Liver (tissue), 9 donors: Measurements from ENCODE around the gene ZNF32. TPM values are rescaled to one million over a fixed set of nuclear protein-coding genes. Genes with fewer than 3 reads are reported as not detected.

Source experiments
- DNase-seq: peaks from one replicate; pipeline ENCODE4 v3.0.0-alpha.2; 2017; ENCODE audit warnings: low spot score
- H3K27ac ChIP-seq, 2 donors: one replicate each; pipeline ENCODE4 v1.7.0; 2013; ENCODE audit warnings: inconsistent platforms in 2 of 2, low read length in 2 of 2, control low read depth in 1 of 2, low read depth in 1 of 2, mild to moderate bottlenecking in 1 of 2
- H3K27me3 ChIP-seq, 4 donors: one replicate each; pipeline versions ENCODE4 v1.6.1 to v1.7.0; 2013; ENCODE audit warnings: low read length in 3 of 4, inconsistent platforms in 1 of 4, mild to moderate bottlenecking in 1 of 4, moderate library complexity in 1 of 4; ENCODE audit not compliant: control insufficient read depth in 4 of 4, insufficient read depth in 4 of 4
- H3K36me3 ChIP-seq, 4 donors: one replicate each; pipeline versions ENCODE4 v1.6.1 to v1.7.0; 2013; ENCODE audit warnings: low read length in 3 of 4, mild to moderate bottlenecking in 3 of 4, low read depth in 1 of 4, moderate library complexity in 1 of 4; ENCODE audit not compliant: control insufficient read depth in 4 of 4, insufficient read depth in 3 of 4
- H3K4me1 ChIP-seq, 4 donors: one replicate each; pipeline versions ENCODE4 v1.6.1 to v1.7.0; 2013; ENCODE audit warnings: low read length in 3 of 4, mild to moderate bottlenecking in 3 of 4, moderate library complexity in 1 of 4; ENCODE audit not compliant: control insufficient read depth in 4 of 4, insufficient read depth in 4 of 4
- H3K4me3 ChIP-seq, 3 donors: one replicate each; pipeline versions ENCODE4 v1.6.1 to v1.7.0; 2013; ENCODE audit warnings: low read length in 3 of 3, control low read depth in 1 of 3, low read depth in 1 of 3, mild to moderate bottlenecking in 1 of 3
- H3K9ac ChIP-seq, 2 donors: one replicate each; pipeline ENCODE4 v1.7.0; 2013; ENCODE audit warnings: low read length in 2 of 2, mild to moderate bottlenecking in 2 of 2, moderate library complexity in 2 of 2, control low read depth in 1 of 2, low read depth in 1 of 2
- H3K9me3 ChIP-seq, 4 donors: one replicate each; pipeline versions ENCODE4 v1.6.1 to v1.7.0; 2013; ENCODE audit warnings: low read length in 3 of 4; ENCODE audit not compliant: control insufficient read depth in 4 of 4
- CTCF ChIP-seq: fragments of 150-350 bp; IDR thresholded peaks from 2 replicates; pipeline ENCODE4 v1.5.1; 2017; ENCODE audit warnings: improper control_type of control experiment, low read depth, low read length; ENCODE audit not compliant: missing input control
- EGR1 ChIP-seq, 2 donors: IDR thresholded peaks; 2 replicates each; pipeline ENCODE4 v1.6.1; 2016 to 2018; ENCODE audit warnings: antibody characterized with exemption in 2 of 2, low read depth in 2 of 2
- FOXA1 ChIP-seq: IDR thresholded peaks from 2 replicates; pipeline ENCODE4 v1.6.1; 2016; ENCODE audit warnings: antibody characterized with exemption
- FOXA2 ChIP-seq: IDR thresholded peaks from 2 replicates; pipeline ENCODE4 v1.6.1; 2016; ENCODE audit warnings: antibody characterized with exemption
- GABPA ChIP-seq, 2 donors: IDR thresholded peaks in 1 of 2; conservative IDR thresholded peaks in 1 of 2; 2 replicates each; pipeline ENCODE4 v1.6.1; 2016; ENCODE audit warnings: antibody characterized with exemption in 2 of 2, mild to moderate bottlenecking in 1 of 2, moderate library complexity in 1 of 2
- HNF4A ChIP-seq, 2 donors: conservative IDR thresholded peaks; 2 replicates each; pipeline ENCODE4 v1.6.1; 2016; ENCODE audit warnings: antibody characterized with exemption in 2 of 2, mild to moderate bottlenecking in 2 of 2
- JUND ChIP-seq, 2 donors: IDR thresholded peaks; 2 replicates each; pipeline ENCODE4 v1.6.1; 2016; ENCODE audit warnings: antibody characterized with exemption in 2 of 2
- MAX ChIP-seq: IDR thresholded peaks from 2 replicates; pipeline ENCODE4 v1.6.1; 2016; ENCODE audit warnings: antibody characterized with exemption
- NR2F2 ChIP-seq: IDR thresholded peaks from 2 replicates; pipeline ENCODE4 v1.6.1; 2016; ENCODE audit warnings: antibody characterized with exemption
- RAD21 ChIP-seq, 2 donors: IDR thresholded peaks; 2 replicates each; pipeline ENCODE4 v1.6.1; 2016; ENCODE audit warnings: antibody characterized with exemption in 2 of 2, mild to moderate bottlenecking in 2 of 2
- REST ChIP-seq: IDR thresholded peaks from 2 replicates; pipeline ENCODE4 v1.6.1; 2016; ENCODE audit warnings: antibody characterized with exemption, mild to moderate bottlenecking
- RXRA ChIP-seq, 2 donors: IDR thresholded peaks; 2 replicates each; pipeline ENCODE4 v1.6.1; 2017 to 2018; ENCODE audit warnings: antibody characterized with exemption in 2 of 2, mild to moderate bottlenecking in 1 of 2
- SP1 ChIP-seq: IDR thresholded peaks from 2 replicates; pipeline ENCODE4 v1.6.1; 2018; ENCODE audit warnings: antibody characterized with exemption, mild to moderate bottlenecking
- TAF1 ChIP-seq: conservative IDR thresholded peaks from 2 replicates; pipeline ENCODE4 v1.6.1; 2016; ENCODE audit warnings: antibody characterized with exemption, mild to moderate bottlenecking
- YY1 ChIP-seq: IDR thresholded peaks from 2 replicates; pipeline ENCODE4 v1.6.1; 2016; ENCODE audit warnings: antibody characterized with exemption, mild to moderate bottlenecking
- WGBS: extraction: QIAGEN DNeasy Blood & Tissue Kit; methylation state at CpG from one replicate; pipeline ENCODE4 v1.1.7; 2013; 5-methylcytosine and 5-hydroxymethylcytosine counted together
- polyA plus RNA-seq, 2 donors: library from polyadenylated mRNA; stranded (reverse) in 1 of 2; unstranded in 1 of 2; fragments of 200-250 nt in 1 of 2; fragments of >200 nt in 1 of 2; fragmentation: Nextera tagmentation in 1 of 2; extraction: Ambion mirVana in 1 of 2; gene quantifications; one replicate each; pipeline versions ENCODE4 v1.2.1 to v1.2.3, GENCODE V29; 2013 to 2015
- total RNA-seq, 2 donors: library from RNA; depleted of rRNA; stranded (reverse); fragments of >200 nt; gene quantifications; one replicate each; pipeline ENCODE4 v1.2.3, GENCODE V29; 2014
- donor health status: healthy.
- donor health status: healthy.
- donor health status: healthy.
- donor health status: healthy.
- donor health status: healthy.

Gene ZNF32
- total and polyA plus RNA-seq, 4 donors = 6.5 to 19.9 (median 12.5) TPM

- Histone ChIP-seq H3K27ac (peak overlapping the region; percentile 69 to 70), H3K27me3 (peaks cover 0 to 5% (median 0%) of the 10 kb centered on the region in 4 donors), H3K9ac (peak overlapping the region; percentile 32 to 62), H3K9me3 (no peaks in the 10 kb centered on the region), H3K4me3 (peak overlapping the region; percentile 45 to 79 (median 64)), H3K4me1 (peaks cover 2 to 14% (median 7%) of the 10 kb centered on the region in 4 donors), H3K36me3 (no peaks in the 10 kb centered on the region)
- DNase-seq = peak; percentile 86
- TF ChIP-seq JUND (IDR thresholded peaks at IDR 0.05) (no peak), NR2F2 (no peak), RXRA (IDR thresholded peaks at IDR 0.05) (no peak), FOXA2 (no peak), CTCF (peak; percentile 76), YY1 (no peak), SP1 (no peak), REST (no peak), EGR1 (IDR thresholded peaks at IDR 0.05; ENCODE audit: low read depth in 2 of 2) (no peak), FOXA1 (no peak), MAX (no peak), RAD21 (IDR thresholded peaks at IDR 0.05) (peak; percentile 74 to 79), GABPA (IDR thresholded peaks at IDR 0.05 in 1 of 2, conservative IDR thresholded peaks at IDR 0.05 in 1 of 2) (no peak)
- 3% methylated on average over 65 of the region's 65 CpGs for WGBS
These were observed 41.5 kb upstream of the ZNF32 start for GRCh38 chr10:43689955-43690771.

GRCh38 chr10:43689618-43689954, 40.9 kb upstream of the ZNF32 start:
- TF ChIP-seq HNF4A (conservative IDR thresholded peaks at IDR 0.05) (no peak), TAF1 (no peak), FOXA1 (no peak), SP1 (no peak), JUND (IDR thresholded peaks at IDR 0.05) (no peak), MAX (no peak)
- Histone ChIP-seq H3K4me1 (peaks cover 2 to 14% (median 7%) of the 10 kb centered on the region in 4 donors), H3K9me3 (no peaks in the 10 kb centered on the region), H3K4me3 (peak overlapping the region; percentile 45 to 79 (median 64)), H3K9ac (peak overlapping the region; percentile 32 to 62), H3K36me3 (no peaks in the 10 kb centered on the region), H3K27me3 (peaks cover 0 to 5% (median 0%) of the 10 kb centered on the region in 4 donors), H3K27ac (peak overlapping the region in 1 of 2 donors; percentile 55)
- 6% methylated on average over 25 of the region's 25 CpGs for whole genome bisulfite sequencing
- peak; percentile 43 for DNase-seq
